HepG2 (cell line): ENCODE data around the gene NFKBIZ. TPM values are rescaled to one million over a fixed set of nuclear protein-coding genes. Genes with fewer than 3 reads are reported as not detected.

ENCODE experiments used
- CREM ChIP-seq, 2 experiments: sonication (generic) in 1 of 2; formaldehyde crosslinking in 1 of 2; IDR thresholded peaks; 2 replicates each; pipeline versions ENCODE4 v1.4.0 to v1.6.1; 2016 to 2020; ENCODE audit warnings: antibody characterized with exemption in 1 of 2, mild to moderate bottlenecking in 1 of 2, missing genetic modification reagents in 1 of 2
- MEIS2 ChIP-seq: sonication (generic); formaldehyde crosslinking; IDR thresholded peaks from 2 replicates; pipeline ENCODE4 v1.9.0; 2021; ENCODE audit warnings: mild to moderate bottlenecking, missing genetic modification reagents
- MTF1 ChIP-seq: sonication (generic); formaldehyde crosslinking; IDR thresholded peaks from 2 replicates; pipeline ENCODE4 v1.5.0; 2020; ENCODE audit warnings: missing genetic modification reagents
- NFYC ChIP-seq: IDR thresholded peaks from 2 replicates; pipeline ENCODE4 v1.6.1; 2016; ENCODE audit warnings: missing genetic modification reagents, missing compliant biosample characterization
- NONO ChIP-seq, 2 experiments: fragments of 450-650 bp in 1 of 2; sonication (generic) in 1 of 2; formaldehyde crosslinking in 1 of 2; IDR thresholded peaks in 1 of 2; conservative IDR thresholded peaks in 1 of 2; 2 replicates each; pipeline versions ENCODE4 v1.6.1 to v1.8.0; 2017 to 2022; ENCODE audit warnings: mild to moderate bottlenecking in 1 of 2, missing genetic modification reagents in 1 of 2, moderate library complexity in 1 of 2
- RBFOX2 ChIP-seq: fragments of 200-400 bp; formaldehyde crosslinking; IDR thresholded peaks from 2 replicates; pipeline ENCODE4 v1.6.1; 2017; ENCODE audit warnings: low read depth, mild to moderate bottlenecking, low read length
- RBM39 ChIP-seq: fragments of 200-400 bp; formaldehyde crosslinking; IDR thresholded peaks from one replicate; pipeline ENCODE4 v1.6.1; 2018; ENCODE audit warnings: antibody characterized with exemption, mild to moderate bottlenecking, low read depth, low read length; ENCODE audit not compliant: poor library complexity, severe bottlenecking
- SRSF4 ChIP-seq: fragments of 200-400 bp; formaldehyde crosslinking; IDR thresholded peaks from one replicate; pipeline ENCODE4 v1.6.1; 2018; ENCODE audit warnings: mild to moderate bottlenecking, low read depth, low read length, moderate library complexity; ENCODE audit not compliant: poor library complexity, severe bottlenecking
- TSC22D2 ChIP-seq: sonication (generic); formaldehyde crosslinking; IDR thresholded peaks from 2 replicates; pipeline ENCODE4 v1.5.1; 2020; ENCODE audit warnings: missing genetic modification reagents, mild to moderate bottlenecking, borderline replicate concordance
- YEATS4 ChIP-seq: sonication (generic); formaldehyde crosslinking; IDR thresholded peaks from 2 replicates; pipeline ENCODE4 v1.4.0; 2020; ENCODE audit warnings: missing genetic modification reagents, borderline replicate concordance
- ZNF572 ChIP-seq: sonication (generic); formaldehyde crosslinking; IDR thresholded peaks from 2 replicates; pipeline ENCODE4 v1.5.1; 2020; ENCODE audit warnings: mild to moderate bottlenecking, missing genetic modification reagents
- ZNF589 ChIP-seq: sonication (generic); formaldehyde crosslinking; conservative IDR thresholded peaks from 2 replicates; pipeline ENCODE4 v1.8.0; 2022; ENCODE audit warnings: mild to moderate bottlenecking, moderate library complexity, missing genetic modification reagents
- ZSCAN31 ChIP-seq: sonication (generic); formaldehyde crosslinking; IDR thresholded peaks from 2 replicates; pipeline ENCODE4 v1.5.0; 2020; ENCODE audit warnings: low read depth, mild to moderate bottlenecking, missing genetic modification reagents
- polyA plus RNA-seq, 8 experiments: library from polyadenylated mRNA; depleted of rRNA in 3 of 8; stranded (reverse) in 7 of 8; unstranded in 1 of 8; fragments of >200 nt; fragmentation: Illumina TruSeq in 4 of 8; extraction: Trizol in 4 of 8; gene quantifications; 2 replicates each; pipeline versions ENCODE4 v1.2.1 to v1.2.3, GENCODE V29; 2011 to 2016; ENCODE audit warnings: low read depth in 4 of 8, missing spikeins in 1 of 8, mixed read lengths in 1 of 8; ENCODE audit not compliant: insufficient read depth in 1 of 8
- total RNA-seq, 5 experiments: library from RNA; depleted of rRNA; stranded (reverse); fragments of >200 nt; fragmentation: Illumina TruSeq; extraction: Trizol; gene quantifications; 2 replicates each; pipeline ENCODE4 v1.2.3, GENCODE V29; 2016; ENCODE audit warnings: low read depth in 1 of 5
- TF ChIP-seq, protein P1 (sequence below): sonication (generic); formaldehyde crosslinking; IDR thresholded peaks from 2 replicates; pipeline ENCODE4 v1.5.0; 2020; ENCODE audit warnings: mild to moderate bottlenecking, missing genetic modification reagents, borderline replicate concordance
- TF ChIP-seq, protein P2 (sequence below): sonication (generic); formaldehyde crosslinking; IDR thresholded peaks from 2 replicates; pipeline ENCODE4 v1.5.0; 2020; ENCODE audit warnings: mild to moderate bottlenecking, missing genetic modification reagents, borderline replicate concordance

The NFKBIZ gene
- total and polyA plus RNA-seq, 2 of the 13 experiments (the other 11 are each of a cell fraction or from before 2014, with no cell fraction given): 25.9 to 60.6 TPM

DNA sequence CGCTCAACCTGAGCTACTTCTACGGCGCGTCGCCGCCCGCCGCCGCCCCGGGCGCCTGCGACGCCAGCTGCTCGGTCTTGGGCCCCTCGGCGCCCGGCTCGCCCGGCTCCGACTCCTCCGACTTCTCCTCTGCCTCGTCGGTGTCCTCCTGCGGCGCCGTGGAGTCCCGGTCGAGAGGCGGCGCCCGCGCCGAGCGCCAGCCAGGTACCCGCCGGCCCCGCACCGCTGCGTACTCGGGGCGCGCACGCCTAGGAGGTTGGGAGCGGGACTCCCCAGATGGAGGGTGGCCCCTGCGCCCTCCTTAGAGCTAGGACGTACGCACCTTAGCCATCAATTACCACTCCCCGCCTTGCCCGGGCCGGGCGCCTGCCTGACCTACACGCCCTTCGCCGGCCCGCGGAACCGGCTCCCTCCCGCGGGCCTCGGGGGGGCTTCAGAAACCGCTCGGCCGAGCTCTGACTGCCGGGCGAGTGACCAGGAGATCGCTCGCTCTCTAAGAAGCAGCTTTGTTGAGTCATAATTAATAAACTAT lies 466 bp downstream of the NFKBIZ start (continued):
- TF ChIP-seq RBFOX2 (peak; percentile 87), ZNF572 (CRISPR knock-in tag) (no peak), MEIS2 (CRISPR knock-in tag) (0 out of 2 replicates have a peak, but pooled peaks have one; percentile 18), ZSCAN31 (CRISPR knock-in tag) (0 out of 2 replicates have a peak, but pooled peaks have one; percentile 15), MTF1 (CRISPR knock-in tag) (0 out of 2 replicates have a peak, but pooled peaks have one; percentile 8), RBM39 (peak; percentile 13), NONO (IDR thresholded peaks at IDR 0.05) (no peak), NONO (CRISPR knock-in tag; conservative IDR thresholded peaks at IDR 0.05) (0 out of 2 replicates have a peak, but pooled peaks have one; percentile 8), YEATS4 (peak; percentile 22), CREM (IDR thresholded peaks at IDR 0.05) (no peak), CREM (CRISPR knock-in tag; IDR thresholded peaks at IDR 0.05) (no peak), SRSF4 (peak; percentile 4), TSC22D2 (CRISPR knock-in tag) (no peak), NFYC (no peak), ZNF589 (CRISPR knock-in tag) (no peak)
- TF ChIP-seq, protein P1, sequence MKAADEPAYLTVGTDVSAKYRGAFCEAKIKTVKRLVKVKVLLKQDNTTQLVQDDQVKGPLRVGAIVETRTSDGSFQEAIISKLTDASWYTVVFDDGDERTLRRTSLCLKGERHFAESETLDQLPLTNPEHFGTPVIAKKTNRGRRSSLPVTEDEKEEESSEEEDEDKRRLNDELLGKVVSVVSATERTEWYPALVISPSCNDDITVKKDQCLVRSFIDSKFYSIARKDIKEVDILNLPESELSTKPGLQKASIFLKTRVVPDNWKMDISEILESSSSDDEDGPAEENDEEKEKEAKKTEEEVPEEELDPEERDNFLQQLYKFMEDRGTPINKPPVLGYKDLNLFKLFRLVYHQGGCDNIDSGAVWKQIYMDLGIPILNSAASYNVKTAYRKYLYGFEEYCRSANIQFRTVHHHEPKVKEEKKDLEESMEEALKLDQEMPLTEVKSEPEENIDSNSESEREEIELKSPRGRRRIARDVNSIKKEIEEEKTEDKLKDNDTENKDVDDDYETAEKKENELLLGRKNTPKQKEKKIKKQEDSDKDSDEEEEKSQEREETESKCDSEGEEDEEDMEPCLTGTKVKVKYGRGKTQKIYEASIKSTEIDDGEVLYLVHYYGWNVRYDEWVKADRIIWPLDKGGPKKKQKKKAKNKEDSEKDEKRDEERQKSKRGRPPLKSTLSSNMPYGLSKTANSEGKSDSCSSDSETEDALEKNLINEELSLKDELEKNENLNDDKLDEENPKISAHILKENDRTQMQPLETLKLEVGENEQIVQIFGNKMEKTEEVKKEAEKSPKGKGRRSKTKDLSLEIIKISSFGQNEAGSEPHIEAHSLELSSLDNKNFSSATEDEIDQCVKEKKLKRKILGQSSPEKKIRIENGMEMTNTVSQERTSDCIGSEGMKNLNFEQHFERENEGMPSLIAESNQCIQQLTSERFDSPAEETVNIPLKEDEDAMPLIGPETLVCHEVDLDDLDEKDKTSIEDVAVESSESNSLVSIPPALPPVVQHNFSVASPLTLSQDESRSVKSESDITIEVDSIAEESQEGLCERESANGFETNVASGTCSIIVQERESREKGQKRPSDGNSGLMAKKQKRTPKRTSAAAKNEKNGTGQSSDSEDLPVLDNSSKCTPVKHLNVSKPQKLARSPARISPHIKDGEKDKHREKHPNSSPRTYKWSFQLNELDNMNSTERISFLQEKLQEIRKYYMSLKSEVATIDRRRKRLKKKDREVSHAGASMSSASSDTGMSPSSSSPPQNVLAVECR (CRISPR knock-in tag): peak; percentile 12; the same call in 1 of the 2 replicates
- TF ChIP-seq, protein P2, sequence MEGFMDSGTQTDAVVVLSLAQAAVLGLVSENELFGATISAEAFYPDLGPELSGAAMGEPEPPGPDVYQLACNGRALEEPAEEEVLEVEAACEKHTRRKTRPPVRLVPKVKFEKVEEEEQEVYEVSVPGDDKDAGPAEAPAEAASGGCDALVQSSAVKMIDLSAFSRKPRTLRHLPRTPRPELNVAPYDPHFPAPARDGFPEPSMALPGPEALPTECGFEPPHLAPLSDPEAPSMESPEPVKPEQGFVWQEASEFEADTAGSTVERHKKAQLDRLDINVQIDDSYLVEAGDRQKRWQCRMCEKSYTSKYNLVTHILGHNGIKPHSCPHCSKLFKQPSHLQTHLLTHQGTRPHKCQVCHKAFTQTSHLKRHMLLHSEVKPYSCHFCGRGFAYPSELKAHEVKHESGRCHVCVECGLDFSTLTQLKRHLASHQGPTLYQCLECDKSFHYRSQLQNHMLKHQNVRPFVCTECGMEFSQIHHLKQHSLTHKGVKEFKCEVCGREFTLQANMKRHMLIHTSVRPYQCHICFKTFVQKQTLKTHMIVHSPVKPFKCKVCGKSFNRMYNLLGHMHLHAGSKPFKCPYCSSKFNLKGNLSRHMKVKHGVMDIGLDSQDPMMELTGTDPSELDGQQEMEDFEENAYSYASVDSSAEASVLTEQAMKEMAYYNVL (CRISPR knock-in tag): no peak
